Activated T-cell treated with anti-CD3 and anti-CD28 coated beads, Interleukin-2, amount 50 U/mL, for 72 hours (primary cell): ENCODE data around the gene LILRB1. TPM values are rescaled to one million over a fixed set of nuclear protein-coding genes. Genes with fewer than 3 reads are reported as not detected.
"Not testable (repeated sequence)": the region's sequence is repeated elsewhere in the genome, so short reads cannot be mapped to it uniquely, and the experiment has no call there.

ENCODE experiments used
- ATAC-seq, 2 donors: fragments of 150-1000 bp; cut with Tn5 transposase; replicated peaks in 1 of 2; 2 replicates each; pipeline ENCODE4 v1.10.0; 2021; ENCODE audit warnings: moderate library complexity in 2 of 2, mild to moderate bottlenecking in 1 of 2
- DNase-seq, 2 donors: peaks; one replicate each; pipeline ENCODE4 v3.0.0; 2021 to 2022; ENCODE audit warnings: mixed read lengths in 1 of 2
- H3K27ac Mint-ChIP-seq: one replicate; pipeline ENCODE4 v1.8.0; 2022; ENCODE audit warnings: mild to moderate bottlenecking, moderate library complexity, mixed read lengths
- H3K27me3 Mint-ChIP-seq: one replicate; pipeline ENCODE4 v1.8.0; 2022; ENCODE audit warnings: low read depth, mixed read lengths
- H3K36me3 Mint-ChIP-seq, 2 donors: one replicate each; pipeline ENCODE4 v1.8.0; 2022; ENCODE audit warnings: mixed read lengths in 2 of 2, mild to moderate bottlenecking in 1 of 2; ENCODE audit not compliant: insufficient read depth in 2 of 2
- H3K4me1 Mint-ChIP-seq: one replicate; pipeline ENCODE4 v1.8.0; 2022; ENCODE audit warnings: low read depth, mixed read lengths
- H3K4me3 Mint-ChIP-seq, 2 donors: one replicate each; pipeline ENCODE4 v1.8.0; 2022; ENCODE audit warnings: mild to moderate bottlenecking in 2 of 2, mixed read lengths in 2 of 2, moderate library complexity in 2 of 2
- H3K9me3 Mint-ChIP-seq, 2 donors: one replicate each; pipeline ENCODE4 v1.8.0; 2022; ENCODE audit warnings: mixed read lengths in 2 of 2
- total RNA-seq, 2 donors: library from RNA; stranded (reverse); gene quantifications; one replicate each; pipeline ENCODE4 v1.2.3, GENCODE V29; 2022

LILRB1 gene
- total RNA-seq, 2 donors from 2014 or later = 0.38 to 3.6 TPM

- not testable (repeated sequence) for H3K36me3 Mint-ChIP-seq, ATAC-seq
- peaks cover 22% of the 10 kb centered on the region for H3K27me3 Mint-ChIP-seq
Measured at GRCh38 chr19:54632517-54632916, 2.2 kb downstream of the LILRB1 start.

DNA sequence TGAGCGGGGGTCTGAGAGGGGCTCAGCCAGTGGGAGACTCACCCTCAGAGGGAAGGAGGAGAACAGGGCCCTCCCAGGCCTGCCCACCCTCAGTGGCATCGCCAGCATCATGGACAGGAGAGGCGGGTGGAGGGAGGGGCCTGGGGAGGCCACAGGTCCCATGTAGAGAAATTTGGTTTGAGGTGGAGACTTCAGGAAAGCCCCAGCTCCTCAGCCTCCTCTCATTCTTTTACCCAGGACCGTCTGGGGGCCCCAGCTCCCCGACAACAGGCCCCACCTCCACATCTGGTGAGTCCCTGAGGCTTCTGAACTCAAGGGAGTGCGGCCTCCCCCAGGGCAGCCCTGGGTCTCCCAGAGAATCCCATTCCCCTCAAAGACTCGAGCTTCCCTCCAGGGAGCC, 3.1 kb downstream of the LILRB1 start:
- Mint-ChIP-seq H3K27me3 (peaks cover 22% of the 10 kb centered on the region), H3K36me3 (no peaks in the 10 kb centered on the region), H3K4me1 (no peaks in the 10 kb centered on the region), H3K4me3 (no peak overlapping the region), H3K27ac (no peak overlapping the region), H3K9me3 (no peaks in the 10 kb centered on the region)
- ATAC-seq (no peak), DNase-seq (no peak)

More at GRCh38 chr19:54632517-54632916, 2.2 kb downstream of the LILRB1 start:
- not testable (repeated sequence) for H3K4me3 Mint-ChIP-seq, DNase-seq, H3K9me3 Mint-ChIP-seq, H3K27ac Mint-ChIP-seq, H3K4me1 Mint-ChIP-seq

DNA sequence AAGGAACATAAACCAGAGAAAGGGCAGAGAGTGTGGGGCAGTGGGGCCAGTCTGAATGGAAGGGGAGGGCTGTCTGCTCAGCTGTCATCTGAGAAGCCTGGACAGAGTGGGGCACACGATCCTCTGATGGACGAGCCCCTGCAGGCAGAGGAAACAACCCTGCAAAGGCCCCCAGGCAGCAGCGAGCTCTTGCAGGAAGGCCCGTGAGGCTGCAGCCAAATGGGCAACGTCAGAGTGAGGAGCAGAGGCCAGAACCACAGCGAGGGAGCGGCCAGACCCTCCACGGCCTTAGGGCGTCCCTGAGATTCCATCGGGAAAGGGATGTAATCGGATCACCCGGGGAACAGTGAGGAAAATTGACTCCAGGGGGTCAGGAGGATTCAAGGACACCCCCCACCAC, 5.8 kb downstream of the LILRB1 start:
- H3K4me1 Mint-ChIP-seq, H3K9me3 Mint-ChIP-seq, H3K27ac Mint-ChIP-seq, H3K4me3 Mint-ChIP-seq, ATAC-seq, DNase-seq, H3K36me3 Mint-ChIP-seq: not testable (repeated sequence)
- peaks cover 15% of the 10 kb centered on the region for H3K27me3 Mint-ChIP-seq

- Mint-ChIP-seq H3K27ac (no peak overlapping the region), H3K36me3 (no peaks in the 10 kb centered on the region), H3K27me3 (peaks cover 24% of the 10 kb centered on the region), H3K9me3 (no peaks in the 10 kb centered on the region), H3K4me3 (no peak overlapping the region), H3K4me1 (no peaks in the 10 kb centered on the region)
- ATAC-seq (no peak), DNase-seq (no peak)
Measured at GRCh38 chr19:54638683-54639082, 8.4 kb downstream of the LILRB1 start.

GRCh38 chr19:54642953-54643352, 12.7 kb downstream of the LILRB1 start:
- not testable (repeated sequence) for H3K36me3 Mint-ChIP-seq, DNase-seq, H3K4me3 Mint-ChIP-seq, H3K4me1 Mint-ChIP-seq, H3K27ac Mint-ChIP-seq, H3K9me3 Mint-ChIP-seq, ATAC-seq
- peaks cover 19% of the 10 kb centered on the region for H3K27me3 Mint-ChIP-seq

- not testable (repeated sequence) for H3K9me3 Mint-ChIP-seq, DNase-seq, ATAC-seq, H3K27ac Mint-ChIP-seq, H3K4me3 Mint-ChIP-seq, H3K36me3 Mint-ChIP-seq, H3K4me1 Mint-ChIP-seq
- H3K27me3 Mint-ChIP-seq = peaks cover 19% of the 10 kb centered on the region
Measured at GRCh38 chr19:54643583-54643982, 13.3 kb downstream of the LILRB1 start.

DNA sequence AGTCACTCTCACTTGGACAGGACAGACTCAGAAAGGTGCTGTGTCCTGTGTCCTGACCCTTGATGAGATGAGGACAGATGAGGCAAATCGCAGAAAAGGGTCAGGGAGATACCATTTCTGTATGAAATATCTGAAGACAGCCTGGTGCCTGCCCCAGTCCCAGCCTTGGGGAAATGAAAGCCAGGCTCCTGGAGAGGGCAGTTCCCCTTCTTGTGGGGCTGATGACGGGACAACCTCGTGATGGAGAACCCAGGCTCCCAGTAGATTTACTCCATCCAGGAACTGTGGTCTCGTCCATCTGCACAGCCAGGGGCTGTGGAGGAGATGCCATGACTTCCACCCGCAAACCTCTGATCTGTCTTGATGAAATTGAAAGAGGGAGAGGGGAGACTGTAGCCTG, 13.8 kb downstream of the LILRB1 start:
- no peaks in the 10 kb centered on the region for H3K9me3 Mint-ChIP-seq
- no peaks in the 10 kb centered on the region for H3K4me1 Mint-ChIP-seq
- no peaks in the 10 kb centered on the region for H3K36me3 Mint-ChIP-seq
- H3K27me3 Mint-ChIP-seq = peaks cover 19% of the 10 kb centered on the region
- H3K4me3 Mint-ChIP-seq = no peak overlapping the region
- DNase-seq (no peak), ATAC-seq (no peak)
- H3K27ac Mint-ChIP-seq = no peak overlapping the region

- DNase-seq (no peak), ATAC-seq (no peak)
- no peak overlapping the region for H3K27ac Mint-ChIP-seq
- H3K4me1 Mint-ChIP-seq = no peaks in the 10 kb centered on the region
- peaks cover 6% of the 10 kb centered on the region for H3K27me3 Mint-ChIP-seq
- no peaks in the 10 kb centered on the region for H3K9me3 Mint-ChIP-seq
- H3K4me3 Mint-ChIP-seq = no peak overlapping the region
- H3K36me3 Mint-ChIP-seq = no peaks in the 10 kb centered on the region
Measured at GRCh38 chr19:54646331-54646841, 16.1 kb downstream of the LILRB1 start.

DNA sequence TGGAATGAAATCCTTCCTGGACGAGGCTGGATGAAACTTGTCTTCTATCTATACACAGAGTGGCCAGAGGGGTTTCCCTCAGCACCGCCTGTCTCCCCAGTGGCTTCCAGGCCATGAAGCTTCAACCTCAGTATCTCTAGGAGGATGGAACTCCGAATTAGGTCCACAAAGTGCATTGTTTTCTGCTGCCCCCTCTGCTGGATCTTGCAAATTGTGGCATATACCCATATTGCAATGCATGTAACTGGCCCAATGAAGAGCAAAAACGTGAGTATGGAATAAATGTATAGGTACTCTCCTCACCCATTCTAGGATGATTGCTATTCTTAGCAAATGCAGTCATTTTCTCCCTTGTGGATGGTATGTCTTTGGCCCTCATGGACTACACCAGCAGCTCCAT, 17.8 kb downstream of the LILRB1 start:
- Mint-ChIP-seq H3K4me3 (no peak overlapping the region), H3K27ac (no peak overlapping the region), H3K4me1 (no peaks in the 10 kb centered on the region), H3K9me3 (no peaks in the 10 kb centered on the region), H3K36me3 (no peaks in the 10 kb centered on the region), H3K27me3 (peaks cover 3% of the 10 kb centered on the region)
- ATAC-seq (no peak), DNase-seq (no peak)

GRCh38 chr19:54650108-54650655, 19.9 kb downstream of the LILRB1 start:
- no peak overlapping the region for H3K4me3 Mint-ChIP-seq
- H3K27me3 Mint-ChIP-seq = no peaks in the 10 kb centered on the region
- H3K4me1 Mint-ChIP-seq = no peaks in the 10 kb centered on the region
- H3K9me3 Mint-ChIP-seq = no peaks in the 10 kb centered on the region
- ATAC-seq (no peak), DNase-seq (no peak)
- H3K27ac Mint-ChIP-seq = no peak overlapping the region
- H3K36me3 Mint-ChIP-seq = no peaks in the 10 kb centered on the region

DNA sequence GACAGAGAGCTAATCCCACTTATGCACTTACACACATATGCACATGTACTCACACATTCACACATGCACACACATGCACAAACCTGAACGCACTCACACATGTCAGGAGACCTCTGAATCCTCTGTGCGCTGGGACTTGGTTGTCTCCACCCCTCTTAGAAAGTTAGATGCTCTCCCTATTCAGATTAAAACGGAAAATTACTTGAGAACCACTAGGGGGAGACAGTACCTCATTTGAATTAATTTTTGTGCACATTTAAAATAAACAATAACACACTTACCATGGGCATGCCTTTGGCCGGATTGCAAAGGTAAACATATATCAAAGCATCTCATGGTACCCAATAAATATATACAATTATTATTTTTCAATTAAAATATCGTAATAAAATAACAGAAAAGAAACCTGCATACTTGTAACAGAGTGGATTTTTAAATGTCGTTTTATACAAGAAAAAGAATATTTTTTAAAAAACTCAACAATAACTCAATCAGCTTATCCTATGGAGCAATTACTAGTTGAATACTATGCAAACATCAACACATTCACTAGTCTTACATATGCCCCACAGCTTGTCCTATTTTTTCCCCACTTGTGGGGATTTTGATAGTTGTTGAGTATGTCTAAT, 23.0 kb downstream of the LILRB1 start:
- Mint-ChIP-seq H3K4me1 (no peaks in the 10 kb centered on the region), H3K4me3 (no peak overlapping the region), H3K36me3 (no peaks in the 10 kb centered on the region), H3K27ac (no peak overlapping the region), H3K27me3 (no peaks in the 10 kb centered on the region), H3K9me3 (no peaks in the 10 kb centered on the region)
- ATAC-seq (no peak), DNase-seq (no peak)

GRCh38 chr19:54654447-54655321, 24.4 kb downstream of the LILRB1 start:
- DNase-seq = no peak
- ATAC-seq = no peak
- no peak overlapping the region for H3K27ac Mint-ChIP-seq
- peaks cover 0 to 2% of the 10 kb centered on the region in 2 donors for H3K9me3 Mint-ChIP-seq
- H3K4me3 Mint-ChIP-seq = no peak overlapping the region
- H3K27me3 Mint-ChIP-seq = peaks cover 6% of the 10 kb centered on the region
- H3K36me3 Mint-ChIP-seq = no peaks in the 10 kb centered on the region
- H3K4me1 Mint-ChIP-seq = no peaks in the 10 kb centered on the region

DNA sequence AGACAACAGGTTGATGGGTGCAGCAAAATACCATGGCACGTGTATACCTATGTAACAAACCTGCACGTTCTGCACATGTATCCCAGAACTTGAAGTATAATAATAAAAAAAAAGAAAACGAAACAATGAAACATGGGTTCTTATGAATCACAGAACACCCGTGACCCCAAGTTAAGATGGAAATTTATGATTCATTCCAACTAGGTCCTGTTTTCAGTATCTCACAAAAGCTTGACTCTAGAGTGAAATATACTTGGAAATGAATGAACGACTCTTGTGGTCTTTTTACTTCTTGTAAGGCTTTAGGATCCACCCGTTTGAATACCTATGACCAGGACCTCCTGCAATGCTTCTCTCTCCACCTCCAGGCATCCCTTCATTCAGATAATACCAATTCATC, 29.0 kb downstream of the LILRB1 start:
- DNase-seq (no peak), ATAC-seq (no peak)
- Mint-ChIP-seq H3K4me3 (no peak overlapping the region), H3K36me3 (no peaks in the 10 kb centered on the region), H3K27ac (no peak overlapping the region), H3K27me3 (peaks cover 12% of the 10 kb centered on the region), H3K4me1 (no peaks in the 10 kb centered on the region), H3K9me3 (peaks cover 0 to 2% of the 10 kb centered on the region in 2 donors)
